ENCODE data around the gene C11orf71. TPM values are rescaled to one million over a fixed set of nuclear protein-coding genes. Genes with fewer than 3 reads are reported as not detected.

Gene C11orf71
- total RNA-seq, 1 experiment from 2014 or later: 7.1 TPM

DNA sequence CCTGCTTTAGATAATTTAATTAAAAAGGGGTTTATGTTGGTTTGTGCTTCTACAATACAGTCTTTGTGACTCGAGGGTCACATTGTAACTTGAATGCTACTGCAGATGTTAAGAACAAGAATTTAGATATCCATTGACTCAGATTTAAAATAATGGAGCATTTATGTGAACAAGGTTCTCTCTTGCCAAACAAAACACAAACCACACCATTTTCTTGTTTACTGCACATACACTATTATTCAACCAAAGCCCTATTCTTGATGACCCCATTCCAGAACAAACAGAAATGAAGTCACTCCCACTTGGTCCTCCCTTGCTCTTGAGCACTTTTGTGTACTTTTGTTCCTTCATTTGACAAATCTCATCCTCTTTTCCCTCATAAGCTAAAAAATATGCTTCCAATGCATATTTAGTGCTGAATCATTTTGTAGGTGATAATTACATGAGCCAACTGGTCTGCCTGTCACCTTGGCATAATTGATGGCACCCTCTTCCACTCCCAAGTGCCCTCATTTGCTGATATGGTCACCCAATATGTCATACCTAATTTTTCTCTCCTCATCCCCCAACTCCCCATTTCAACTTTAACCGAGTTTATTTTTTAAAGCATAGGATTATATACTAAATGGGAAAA lies 2.8 kb downstream of the C11orf71 start:
- H3K36me3 ChIP-seq (ENCODE audit: insufficient read depth, low read length): no peaks in the 10 kb centered on the region
- H3K27ac ChIP-seq (ENCODE audit: low read length): no peak overlapping the region
- DNase-seq: no peak
- H3K4me2 ChIP-seq (ENCODE audit: low read depth, low read length, poor library complexity, severe bottlenecking): no peak overlapping the region
- H3K79me2 ChIP-seq (ENCODE audit: low read length): peaks cover 21% of the 10 kb centered on the region
- no peak overlapping the region for H2AFZ ChIP-seq (ENCODE audit: low read length)
- no peaks in the 10 kb centered on the region for H3K9me3 ChIP-seq (ENCODE audit: low read length)
- no peaks in the 10 kb centered on the region for H3K27me3 ChIP-seq (ENCODE audit: low read length)
- peaks cover 15% of the 10 kb centered on the region for H3K4me1 ChIP-seq (ENCODE audit: low read length)
- no peak overlapping the region for H3K9ac ChIP-seq (ENCODE audit: low read length)
- H3K9me2 ChIP-seq (replicated peaks; ENCODE audit: insufficient read depth, low read length): no peaks in the 10 kb centered on the region
- no peaks in the 10 kb centered on the region for H4K20me1 ChIP-seq (ENCODE audit: insufficient read depth, low read depth, low read length)
- no peak overlapping the region for H3K4me3 ChIP-seq (ENCODE audit: low read length)

DNA sequence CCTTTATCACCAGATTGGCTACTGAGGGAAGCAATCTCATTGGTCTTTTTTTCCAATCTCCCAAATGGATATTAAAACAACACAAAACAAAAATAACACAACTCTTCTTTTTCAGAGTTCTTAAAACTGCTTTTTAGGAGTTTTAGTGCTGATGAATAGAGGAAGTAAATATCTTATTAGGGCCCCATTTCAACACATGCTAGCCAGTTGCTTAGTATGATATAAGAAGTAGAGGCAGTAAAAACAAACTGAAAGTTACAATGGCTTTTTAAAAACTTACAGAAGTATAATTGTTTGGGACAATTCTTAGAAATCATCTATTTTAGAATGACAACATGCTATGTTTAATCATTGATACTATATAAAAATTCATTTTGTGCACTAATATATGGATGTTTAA lies 3.4 kb downstream of the C11orf71 start:
- no peak overlapping the region for H3K9ac ChIP-seq (ENCODE audit: low read length)
- H2AFZ ChIP-seq (ENCODE audit: low read length): no peak overlapping the region
- no peaks in the 10 kb centered on the region for H3K36me3 ChIP-seq (ENCODE audit: insufficient read depth, low read length)
- H3K4me3 ChIP-seq (ENCODE audit: low read length): no peak overlapping the region
- DNase-seq: no peak
- H3K27ac ChIP-seq (ENCODE audit: low read length): no peak overlapping the region
- no peaks in the 10 kb centered on the region for H3K9me3 ChIP-seq (ENCODE audit: low read length)
- H4K20me1 ChIP-seq (ENCODE audit: insufficient read depth, low read depth, low read length): no peaks in the 10 kb centered on the region
- peaks cover 17% of the 10 kb centered on the region for H3K79me2 ChIP-seq (ENCODE audit: low read length)
- no peaks in the 10 kb centered on the region for H3K9me2 ChIP-seq (replicated peaks; ENCODE audit: insufficient read depth, low read length)
- H3K4me1 ChIP-seq (ENCODE audit: low read length): peaks cover 14% of the 10 kb centered on the region
- H3K27me3 ChIP-seq (ENCODE audit: low read length): no peaks in the 10 kb centered on the region
- H3K4me2 ChIP-seq (ENCODE audit: low read depth, low read length, poor library complexity, severe bottlenecking): no peak overlapping the region

DNA sequence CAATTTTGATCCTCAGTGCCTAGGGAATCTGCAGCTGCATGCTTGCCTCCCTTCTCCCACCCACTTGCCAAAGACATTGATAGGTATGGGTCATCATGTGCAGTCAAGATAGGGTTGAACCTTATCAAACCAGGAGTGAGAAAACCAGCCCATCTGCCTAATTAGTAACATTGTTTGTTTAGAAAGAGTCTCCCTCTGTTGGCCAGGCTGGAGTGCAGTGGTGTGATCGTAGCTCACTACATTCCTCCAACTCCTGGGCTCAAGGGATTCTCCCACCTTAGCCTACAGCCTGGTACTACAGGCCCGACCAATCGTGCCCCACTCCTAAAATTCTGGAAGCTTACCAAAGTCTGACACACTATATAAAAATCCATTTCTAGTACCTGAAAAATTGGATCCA lies 4.6 kb downstream of the C11orf71 start:
- Histone ChIP-seq H3K36me3 (ENCODE audit: insufficient read depth, low read length) (no peaks in the 10 kb centered on the region), H3K4me3 (ENCODE audit: low read length) (no peak overlapping the region), H2AFZ (ENCODE audit: low read length) (no peak overlapping the region), H3K9me3 (ENCODE audit: low read length) (no peaks in the 10 kb centered on the region), H3K9ac (ENCODE audit: low read length) (no peak overlapping the region), H3K79me2 (ENCODE audit: low read length) (peaks cover 5% of the 10 kb centered on the region), H4K20me1 (ENCODE audit: insufficient read depth, low read depth, low read length) (no peaks in the 10 kb centered on the region), H3K27ac (ENCODE audit: low read length) (no peak overlapping the region), H3K9me2 (replicated peaks; ENCODE audit: insufficient read depth, low read length) (no peaks in the 10 kb centered on the region), H3K27me3 (ENCODE audit: low read length) (no peaks in the 10 kb centered on the region), H3K4me2 (ENCODE audit: low read depth, low read length, poor library complexity, severe bottlenecking) (no peak overlapping the region), H3K4me1 (ENCODE audit: low read length) (peaks cover 9% of the 10 kb centered on the region)
- no peak for DNase-seq

DNA sequence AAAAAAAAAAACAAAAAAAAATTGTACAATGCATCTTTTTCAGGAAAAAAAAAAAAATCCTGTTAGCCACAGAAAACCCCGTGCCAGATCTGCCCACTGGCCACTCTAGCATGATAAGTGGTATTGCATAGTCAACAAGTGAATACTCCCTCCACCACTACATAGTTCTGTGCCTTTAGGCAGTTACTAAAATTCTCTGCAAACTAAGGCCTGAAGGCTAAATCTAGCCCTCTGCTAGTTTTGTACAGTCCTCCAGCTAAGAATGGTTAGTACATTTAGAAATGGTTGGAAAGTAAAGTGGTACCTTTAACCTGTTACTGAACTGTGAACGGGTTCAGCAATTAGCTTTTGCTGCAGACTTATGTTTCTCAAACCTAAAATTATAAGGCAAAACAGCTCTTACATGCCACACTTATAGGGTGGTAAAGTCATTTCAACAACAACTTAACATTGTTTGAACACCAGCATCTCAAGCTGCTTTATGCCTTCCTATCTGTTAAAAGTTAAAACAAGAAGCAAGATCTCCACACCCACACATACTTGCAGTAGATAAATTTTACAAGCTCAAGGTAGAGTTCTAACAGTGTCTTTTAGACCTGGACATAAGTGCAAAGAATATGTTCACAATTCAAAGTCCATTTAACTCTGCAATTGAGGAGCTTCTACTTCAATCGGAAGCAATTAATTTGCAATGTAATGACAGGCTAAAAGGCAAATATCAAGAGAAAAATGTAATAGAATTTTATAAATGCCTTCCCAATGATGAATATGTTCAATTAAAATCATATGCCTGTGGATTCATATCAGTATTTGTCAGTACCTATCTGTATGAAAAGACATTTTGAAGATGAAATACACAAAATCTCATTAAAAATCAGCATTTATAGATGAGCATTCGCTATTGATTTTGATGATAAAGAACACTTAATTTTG lies 7.3 kb downstream of the C11orf71 start:
- Histone ChIP-seq H2AFZ (ENCODE audit: low read length) (no peak overlapping the region), H3K9me3 (ENCODE audit: low read length) (no peaks in the 10 kb centered on the region), H3K4me3 (ENCODE audit: low read length) (no peak overlapping the region)

DNA sequence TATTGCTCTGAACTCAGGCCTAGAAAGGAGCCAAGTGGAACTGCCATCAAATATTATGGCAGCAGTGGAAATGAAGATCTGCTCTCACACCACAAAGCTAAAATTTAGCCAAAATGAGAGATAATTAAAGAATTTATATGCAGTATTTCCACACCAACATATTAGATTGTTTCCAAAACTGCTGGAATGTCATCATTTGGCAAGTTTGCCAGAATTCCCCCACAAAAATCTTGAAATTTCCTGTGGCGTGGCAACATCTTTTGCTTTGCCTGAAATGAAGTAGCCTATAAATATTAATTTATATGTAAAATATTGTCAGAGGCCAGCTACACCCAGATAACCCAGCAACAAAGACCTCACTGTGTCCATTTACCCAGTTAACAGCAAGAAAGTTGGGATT lies 13.8 kb downstream of the C11orf71 start:
- H3K4me2 ChIP-seq (ENCODE audit: low read depth, low read length, poor library complexity, severe bottlenecking): no peak overlapping the region
- H2AFZ ChIP-seq (ENCODE audit: low read length): no peak overlapping the region
- H3K4me1 ChIP-seq (ENCODE audit: low read length): no peaks in the 10 kb centered on the region
- no peaks in the 10 kb centered on the region for H3K27me3 ChIP-seq (ENCODE audit: low read length)
- no peaks in the 10 kb centered on the region for H3K79me2 ChIP-seq (ENCODE audit: low read length)
- H4K20me1 ChIP-seq (ENCODE audit: insufficient read depth, low read depth, low read length): no peaks in the 10 kb centered on the region
- H3K4me3 ChIP-seq (ENCODE audit: low read length): no peak overlapping the region
- DNase-seq: no peak
- H3K9me3 ChIP-seq (ENCODE audit: low read length): no peaks in the 10 kb centered on the region
- no peak overlapping the region for H3K27ac ChIP-seq (ENCODE audit: low read length)
- H3K9ac ChIP-seq (ENCODE audit: low read length): no peak overlapping the region
- H3K9me2 ChIP-seq (replicated peaks; ENCODE audit: insufficient read depth, low read length): no peaks in the 10 kb centered on the region
- no peaks in the 10 kb centered on the region for H3K36me3 ChIP-seq (ENCODE audit: insufficient read depth, low read length)

More for the DNA sequence above, 7.3 kb downstream of the C11orf71 start:
- no peak overlapping the region for H3K27ac ChIP-seq (ENCODE audit: low read length)
- H3K79me2 ChIP-seq (ENCODE audit: low read length): no peaks in the 10 kb centered on the region
- DNase-seq: no peak
- no peaks in the 10 kb centered on the region for H3K4me1 ChIP-seq (ENCODE audit: low read length)
- H3K9ac ChIP-seq (ENCODE audit: low read length): no peak overlapping the region
- no peaks in the 10 kb centered on the region for H4K20me1 ChIP-seq (ENCODE audit: insufficient read depth, low read depth, low read length)
- no peaks in the 10 kb centered on the region for H3K9me2 ChIP-seq (replicated peaks; ENCODE audit: insufficient read depth, low read length)
- no peaks in the 10 kb centered on the region for H3K36me3 ChIP-seq (ENCODE audit: insufficient read depth, low read length)
- H3K27me3 ChIP-seq (ENCODE audit: low read length): no peaks in the 10 kb centered on the region
- no peak overlapping the region for H3K4me2 ChIP-seq (ENCODE audit: low read depth, low read length, poor library complexity, severe bottlenecking)

DNA sequence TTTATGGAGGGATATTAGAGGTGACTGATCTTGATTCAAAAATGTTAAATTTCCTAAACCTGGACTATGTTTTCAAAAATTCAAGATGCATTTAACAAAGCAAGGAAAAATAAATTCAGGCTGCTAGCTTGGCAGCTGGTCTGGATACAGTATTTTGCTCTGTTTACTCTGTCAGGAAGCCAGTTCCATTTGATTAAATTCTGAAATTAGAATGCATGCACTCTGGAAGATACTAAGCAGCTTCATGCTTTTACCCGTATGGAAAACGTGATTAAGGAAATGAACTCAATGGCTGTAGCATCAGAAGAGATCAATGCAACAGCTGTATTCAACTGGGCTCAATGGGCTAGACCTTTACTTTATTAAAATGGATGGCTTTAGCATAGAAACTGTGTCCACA lies 14.2 kb downstream of the C11orf71 start:
- Histone ChIP-seq H3K27ac (ENCODE audit: low read length) (no peak overlapping the region), H3K9me3 (ENCODE audit: low read length) (no peaks in the 10 kb centered on the region), H3K4me2 (ENCODE audit: low read depth, low read length, poor library complexity, severe bottlenecking) (no peak overlapping the region), H3K4me3 (ENCODE audit: low read length) (no peak overlapping the region), H3K79me2 (ENCODE audit: low read length) (no peaks in the 10 kb centered on the region), H4K20me1 (ENCODE audit: insufficient read depth, low read depth, low read length) (no peaks in the 10 kb centered on the region), H2AFZ (ENCODE audit: low read length) (no peak overlapping the region), H3K9me2 (replicated peaks; ENCODE audit: insufficient read depth, low read length) (no peaks in the 10 kb centered on the region), H3K4me1 (ENCODE audit: low read length) (no peaks in the 10 kb centered on the region), H3K9ac (ENCODE audit: low read length) (no peak overlapping the region), H3K27me3 (ENCODE audit: low read length) (no peaks in the 10 kb centered on the region), H3K36me3 (ENCODE audit: insufficient read depth, low read length) (no peaks in the 10 kb centered on the region)
- no peak for DNase-seq

DNA sequence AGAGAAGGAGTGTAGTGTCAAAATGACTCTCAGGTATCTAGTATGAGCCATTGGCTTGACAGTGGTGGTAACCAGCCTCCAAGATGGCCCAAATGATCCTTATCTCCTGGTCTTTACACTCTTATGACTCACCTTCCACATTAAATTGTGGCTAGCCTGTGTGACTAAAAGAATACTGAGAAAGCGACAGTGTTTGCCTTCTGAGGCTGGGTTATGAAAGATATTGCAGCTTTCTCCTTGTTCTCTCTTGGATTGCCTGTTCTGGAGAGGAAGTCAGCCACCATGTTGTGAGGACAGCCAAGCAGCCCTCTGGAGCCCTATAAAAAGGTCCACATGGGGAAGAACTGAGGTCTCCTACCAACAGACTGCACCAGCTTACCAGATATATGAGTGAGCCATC lies 15.8 kb downstream of the C11orf71 start:
- Histone ChIP-seq H3K9ac (ENCODE audit: low read length) (no peak overlapping the region), H3K4me3 (ENCODE audit: low read length) (no peak overlapping the region), H3K4me1 (ENCODE audit: low read length) (no peaks in the 10 kb centered on the region), H2AFZ (ENCODE audit: low read length) (no peak overlapping the region), H3K9me2 (replicated peaks; ENCODE audit: insufficient read depth, low read length) (no peaks in the 10 kb centered on the region), H3K9me3 (ENCODE audit: low read length) (no peaks in the 10 kb centered on the region), H3K36me3 (ENCODE audit: insufficient read depth, low read length) (no peaks in the 10 kb centered on the region), H3K79me2 (ENCODE audit: low read length) (no peaks in the 10 kb centered on the region), H3K27ac (ENCODE audit: low read length) (no peak overlapping the region), H3K4me2 (ENCODE audit: low read depth, low read length, poor library complexity, severe bottlenecking) (no peak overlapping the region), H3K27me3 (ENCODE audit: low read length) (no peaks in the 10 kb centered on the region), H4K20me1 (ENCODE audit: insufficient read depth, low read depth, low read length) (no peaks in the 10 kb centered on the region)
- DNase-seq: no peak

DNA sequence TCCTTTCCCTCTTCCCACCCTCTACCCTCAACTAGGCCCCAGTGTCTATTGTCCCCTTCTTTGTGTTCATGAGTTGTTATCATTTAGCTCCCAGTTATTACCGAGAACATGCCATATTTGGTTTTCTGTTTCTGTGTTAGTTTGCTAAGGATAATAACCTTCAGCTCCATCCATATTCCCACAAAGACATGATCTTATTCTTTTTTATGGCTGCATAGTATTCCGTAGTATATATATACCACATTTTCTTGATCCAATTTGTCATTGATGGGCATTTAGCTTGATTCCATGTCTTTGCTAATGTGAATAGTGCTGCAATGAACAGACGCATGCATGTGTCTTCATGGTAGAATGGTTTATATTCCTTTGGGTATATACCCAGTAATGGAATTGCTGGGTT lies 17.8 kb downstream of the C11orf71 start:
- H3K36me3 ChIP-seq (ENCODE audit: insufficient read depth, low read length): no peaks in the 10 kb centered on the region
- no peak for DNase-seq
- H2AFZ ChIP-seq (ENCODE audit: low read length): no peak overlapping the region
- no peaks in the 10 kb centered on the region for H3K9me3 ChIP-seq (ENCODE audit: low read length)
- no peak overlapping the region for H3K9ac ChIP-seq (ENCODE audit: low read length)
- no peaks in the 10 kb centered on the region for H3K79me2 ChIP-seq (ENCODE audit: low read length)
- H3K4me2 ChIP-seq (ENCODE audit: low read depth, low read length, poor library complexity, severe bottlenecking): no peak overlapping the region
- H3K27ac ChIP-seq (ENCODE audit: low read length): no peak overlapping the region
- H4K20me1 ChIP-seq (ENCODE audit: insufficient read depth, low read depth, low read length): no peaks in the 10 kb centered on the region
- no peaks in the 10 kb centered on the region for H3K4me1 ChIP-seq (ENCODE audit: low read length)
- no peaks in the 10 kb centered on the region for H3K9me2 ChIP-seq (replicated peaks; ENCODE audit: insufficient read depth, low read length)
- H3K27me3 ChIP-seq (ENCODE audit: low read length): no peaks in the 10 kb centered on the region
- no peak overlapping the region for H3K4me3 ChIP-seq (ENCODE audit: low read length)

Data from Karpas-422 (cell line).